GM19193 (cell line): ENCODE results near the gene CELF3.

Experiments
- POLR2A ChIP-seq: IDR thresholded peaks from 4 replicates; pipeline ENCODE4 v1.6.1; 2011; ENCODE audit not compliant: insufficient read depth, insufficient read length; ENCODE audit errors: extremely low read depth

The CELF3 gene

GRCh38 chr1:151689494-151689893, 27.1 kb downstream of the CELF3 start:
- no peak for TF ChIP-seq POLR2A

- no peak for TF ChIP-seq POLR2A
These were observed 30.0 kb downstream of the CELF3 start for GRCh38 chr1:151686561-151686960.

GRCh38 chr1:151684128-151684527, 32.5 kb downstream of the CELF3 start:
- TF ChIP-seq POLR2A, result no peak

- TF ChIP-seq POLR2A, result no peak
These were observed 34.7 kb downstream of the CELF3 start for GRCh38 chr1:151681923-151682322.

GRCh38 chr1:151680826-151681225, 35.8 kb downstream of the CELF3 start:
- TF ChIP-seq POLR2A, result no peak

GRCh38 chr1:151680391-151680790, 36.2 kb downstream of the CELF3 start:
- no peak for TF ChIP-seq POLR2A

- TF ChIP-seq POLR2A, result no peak
These were observed 43.2 kb downstream of the CELF3 start for GRCh38 chr1:151673407-151673806.

- no peak for TF ChIP-seq POLR2A
These were observed 48.5 kb downstream of the CELF3 start for GRCh38 chr1:151668090-151668489.

GRCh38 chr1:151661751-151662150, 54.9 kb downstream of the CELF3 start:
- no peak for TF ChIP-seq POLR2A

GRCh38 chr1:151655371-151655770, 61.2 kb downstream of the CELF3 start:
- no peak for TF ChIP-seq POLR2A

- TF ChIP-seq POLR2A, result no peak
These were observed 63.2 kb downstream of the CELF3 start for GRCh38 chr1:151653397-151653796.
